Osteoblast (primary cell): ENCODE results near the gene ASNSD1. TPM values are rescaled to one million over a fixed set of nuclear protein-coding genes. Genes with fewer than 3 reads are reported as not detected.
A peak's percentile ranks its signal among the peaks of the same experiment; 100 is the strongest.

ENCODE experiments used
- DNase-seq: peaks from one replicate; pipeline ENCODE4 v3.0.0; 2011; ENCODE audit warnings: low spot score, mixed read lengths; ENCODE audit not compliant: insufficient read length; ENCODE audit errors: missing footprints
- H2AFZ ChIP-seq: 2 replicates; pipeline ENCODE4 v1.6.0; 2011; ENCODE audit warnings: mild to moderate bottlenecking, low read length
- H3K27ac ChIP-seq: 2 replicates; pipeline ENCODE4 v1.5.1; 2011; ENCODE audit warnings: mild to moderate bottlenecking, low read depth, low read length, moderate library complexity
- H3K27me3 ChIP-seq: 2 replicates; pipeline ENCODE4 v1.6.0; 2012; ENCODE audit warnings: mild to moderate bottlenecking, control low read depth, inconsistent platforms, low read length, moderate library complexity; ENCODE audit not compliant: insufficient read depth
- H3K36me3 ChIP-seq: 2 replicates; pipeline ENCODE4 v1.5.1; 2011; ENCODE audit warnings: mild to moderate bottlenecking, low read length, control low read depth, moderate library complexity; ENCODE audit not compliant: insufficient read depth
- H3K4me1 ChIP-seq: 2 replicates; pipeline ENCODE4 v1.5.1; 2011; ENCODE audit warnings: mild to moderate bottlenecking, low read length, control low read depth, moderate library complexity; ENCODE audit not compliant: insufficient read depth
- H3K4me2 ChIP-seq: 2 replicates; pipeline ENCODE4 v1.6.0; 2011; ENCODE audit warnings: mild to moderate bottlenecking, low read length; ENCODE audit not compliant: insufficient read depth
- H3K4me3 ChIP-seq: fragments of 200-600 bp; sonication (generic); 3 replicates; pipeline ENCODE4 v1.5.1; 2012; ENCODE audit warnings: mild to moderate bottlenecking, low read length, inconsistent platforms; ENCODE audit not compliant: insufficient read depth
- H3K79me2 ChIP-seq: 2 replicates; pipeline ENCODE4 v1.6.0; 2012; ENCODE audit warnings: mild to moderate bottlenecking, low read length, control low read depth, inconsistent platforms; ENCODE audit not compliant: insufficient read depth
- H3K9me3 ChIP-seq: 2 replicates; pipeline ENCODE4 v1.5.1; 2011; ENCODE audit warnings: low read depth, low read length, control low read depth
- H4K20me1 ChIP-seq: 2 replicates; pipeline ENCODE4 v1.6.0; 2012; ENCODE audit warnings: mild to moderate bottlenecking, low read length, control low read depth; ENCODE audit not compliant: insufficient read depth
- CTCF ChIP-seq: IDR thresholded peaks from 2 replicates; pipeline ENCODE4 v1.5.1; 2011; ENCODE audit warnings: mild to moderate bottlenecking, low read depth, low read length, moderate library complexity; ENCODE audit errors: extremely low read depth
- total RNA-seq: library from RNA; depleted of rRNA; stranded (reverse); fragments of >200 nt; gene quantifications from 2 replicates; pipeline ENCODE4 v1.2.3, GENCODE V29; 2012

Gene ASNSD1
- 79.0 and 81.8 TPM in 2 replicates for total RNA-seq

- H3K4me2 ChIP-seq = peak within 1 kb of the TSS; percentile 94
- H3K36me3 ChIP-seq = peaks cover 4% of the 10 kb centered on the region
- H3K4me3 ChIP-seq = peak within 1 kb of the TSS; percentile 95
- peaks cover 34% of the 10 kb centered on the region for H3K79me2 ChIP-seq
- peak within 1 kb of the TSS; percentile 99 for H2AFZ ChIP-seq
- H4K20me1 ChIP-seq = no peaks in the 10 kb centered on the region
- H3K9me3 ChIP-seq = no peaks in the 10 kb centered on the region
- peak; percentile 99 for TF ChIP-seq CTCF
- H3K4me1 ChIP-seq = peaks cover 19% of the 10 kb centered on the region
- H3K27ac ChIP-seq = peak within 1 kb of the TSS; percentile 91
- DNase-seq = peak; percentile 99
- no peaks in the 10 kb centered on the region for H3K27me3 ChIP-seq
Measured at GRCh38 chr2:189661148-189661956, at the start of gene ASNSD1. ASNSD1 (plus strand) TSS chr2:189661459; CDS start chr2:189666133, 4,674 bp downstream.

DNA sequence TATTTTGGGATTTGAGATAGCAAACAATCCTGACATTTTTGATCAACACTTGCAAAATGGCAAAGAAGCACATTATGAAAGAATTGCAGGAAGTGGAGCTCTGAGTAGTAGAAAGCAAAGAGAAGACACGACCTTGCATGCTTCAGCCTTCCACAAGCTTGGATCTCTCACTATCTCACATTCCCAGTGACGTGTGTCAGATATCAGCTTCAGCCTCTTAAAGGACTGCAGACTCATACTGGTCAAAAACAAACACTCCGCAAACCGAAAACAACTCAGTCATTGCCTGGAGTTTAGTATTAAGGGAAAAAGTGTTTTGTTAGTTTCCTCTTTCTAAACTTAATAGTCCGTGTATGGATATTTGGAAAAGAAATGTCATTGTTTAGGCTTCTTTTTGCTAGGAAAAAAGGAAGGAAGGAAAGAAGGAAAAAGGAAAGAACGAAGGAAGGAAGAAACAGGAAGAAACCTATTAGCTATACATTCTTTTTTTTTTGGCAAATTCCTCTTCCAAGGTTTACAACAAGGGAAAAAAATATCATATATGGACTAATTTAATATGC, 48.1 kb upstream of the ASNSD1 start:
- Histone ChIP-seq H2AFZ (peak overlapping the region; percentile 1), H3K27ac (peak overlapping the region; percentile 92)
- DNase-seq = no peak

GRCh38 chr2:189613650-189614420, 47.4 kb upstream of the ASNSD1 start:
- Histone ChIP-seq H3K79me2 (no peaks in the 10 kb centered on the region), H3K4me1 (peaks cover 24% of the 10 kb centered on the region), H2AFZ (no peak overlapping the region), H3K9me3 (no peaks in the 10 kb centered on the region), H3K4me3 (peak overlapping the region; percentile 57), H4K20me1 (no peaks in the 10 kb centered on the region), H3K4me2 (peak overlapping the region; percentile 74), H3K27ac (peak overlapping the region; percentile 92), H3K36me3 (no peaks in the 10 kb centered on the region), H3K27me3 (no peaks in the 10 kb centered on the region)
- TF ChIP-seq CTCF = no peak
- peak; percentile 76 for DNase-seq

More for the DNA sequence above, 48.1 kb upstream of the ASNSD1 start:
- H3K4me1 ChIP-seq = peaks cover 29% of the 10 kb centered on the region
- no peaks in the 10 kb centered on the region for H3K27me3 ChIP-seq
- no peaks in the 10 kb centered on the region for H3K36me3 ChIP-seq
- H3K9me3 ChIP-seq = no peaks in the 10 kb centered on the region
- H4K20me1 ChIP-seq = no peaks in the 10 kb centered on the region
- no peak for TF ChIP-seq CTCF
- peak overlapping the region; percentile 57 for H3K4me3 ChIP-seq
- peak overlapping the region; percentile 74 for H3K4me2 ChIP-seq
- H3K79me2 ChIP-seq = no peaks in the 10 kb centered on the region
